CD4-positive, alpha-beta T cell treated with Interleukin-2 at 100 ng/mL for 4 hours (primary cell): ENCODE results near the gene C5orf15.

Experiments
- DNase-seq: peaks from one replicate; pipeline ENCODE4 v3.0.0-alpha.2; 2020; ENCODE audit warnings: low spot score

C5orf15 gene

DNA sequence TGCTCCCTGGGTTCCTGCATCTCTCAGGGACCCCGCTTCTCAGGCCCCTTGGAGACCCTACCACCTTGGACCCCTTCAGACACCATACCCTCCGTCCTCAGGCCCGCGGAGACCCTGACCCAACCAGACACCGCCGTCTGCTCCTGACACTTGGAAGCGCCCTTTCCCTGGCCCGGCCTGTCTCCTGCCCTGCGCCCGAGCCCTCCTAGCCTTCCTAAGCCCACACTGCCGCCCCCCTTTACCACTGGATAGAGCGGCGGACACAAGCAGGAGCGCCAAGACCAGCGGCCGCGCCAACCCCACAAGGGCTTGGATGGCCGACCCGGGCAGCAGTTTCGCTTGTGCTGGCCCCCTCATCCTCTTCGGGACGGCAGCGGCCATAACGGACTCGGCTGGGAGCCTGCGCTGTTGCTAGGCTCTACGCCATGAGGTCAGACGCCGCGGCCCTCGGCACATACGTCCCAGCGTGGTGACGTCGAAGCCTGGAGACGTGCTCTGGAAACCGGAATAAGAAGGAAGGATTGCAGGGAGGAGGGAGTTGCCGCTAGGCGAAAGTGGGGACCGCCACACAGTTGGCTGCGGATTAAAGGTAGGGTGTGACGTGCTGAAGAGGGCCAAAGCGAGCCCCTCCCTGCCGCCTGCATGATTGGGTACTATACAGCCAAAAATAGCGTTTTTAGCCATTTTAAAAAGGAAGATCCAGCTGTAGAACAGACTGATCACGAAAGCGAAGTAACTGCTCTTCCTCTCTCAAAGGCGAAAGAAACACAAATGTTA lies at the start of gene C5orf15:
TSS of gene C5orf15 (minus strand) at position 422 of the 777 bp plus-strand sequence. CDS start at position 381, 41 bp downstream.
- peak; percentile 91 for DNase-seq

- no peak for DNase-seq
These were observed 39.9 kb upstream of the C5orf15 start for GRCh38 chr5:134008266-134008749.

DNA sequence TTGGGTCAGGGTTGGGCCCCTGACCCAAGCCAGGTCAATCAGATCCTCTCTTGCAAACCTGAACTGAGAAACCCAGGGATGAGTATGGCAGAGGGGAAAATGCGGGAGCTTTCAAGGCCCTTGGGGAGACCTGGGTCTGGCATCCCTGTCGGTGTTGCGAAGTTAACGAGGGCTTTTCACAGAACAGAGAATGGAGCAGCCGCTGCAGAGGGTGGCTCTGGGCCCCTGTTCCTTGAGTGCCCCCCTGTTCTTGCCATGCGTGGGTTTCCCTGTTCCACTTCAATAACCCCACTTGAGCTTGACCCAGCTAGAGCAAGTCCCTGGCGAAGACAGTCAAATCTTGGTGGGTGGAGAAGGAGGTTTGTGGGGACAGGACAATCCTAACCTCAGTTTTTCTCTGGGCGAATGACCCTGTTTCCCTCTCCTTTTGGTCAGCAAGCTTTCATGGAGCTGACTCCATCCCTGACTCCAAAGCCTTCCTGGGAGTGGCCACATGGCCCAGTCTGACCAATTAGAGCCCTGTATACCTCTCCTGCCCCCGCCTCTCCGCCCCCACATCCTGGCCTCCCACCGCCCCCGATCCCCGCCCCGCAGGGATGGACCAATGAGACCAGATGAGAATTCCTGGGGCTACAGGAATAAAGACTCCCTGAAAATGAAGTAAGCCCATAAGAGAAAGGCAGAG lies 39.3 kb upstream of the C5orf15 start:
- no peak for DNase-seq

GRCh38 chr5:134006115-134006514 lies 37.7 kb upstream of the C5orf15 start:
- DNase-seq = no peak

GRCh38 chr5:134005417-134006061 lies 37.1 kb upstream of the C5orf15 start:
- no peak for DNase-seq

- DNase-seq = peak; percentile 80
These were observed 36.4 kb upstream of the C5orf15 start, which contains the start of gene VDAC1 for GRCh38 chr5:134004626-134005416. TSS of gene VDAC1 (minus strand) at chr5:134004975. CDS start at chr5:133993012, 11,963 bp downstream.

- DNase-seq = peak; percentile 31
These were observed 35.6 kb upstream of the C5orf15 start for GRCh38 chr5:134003817-134004625.

- no peak for DNase-seq
These were observed 34.8 kb upstream of the C5orf15 start for GRCh38 chr5:134003064-134003816.

DNA sequence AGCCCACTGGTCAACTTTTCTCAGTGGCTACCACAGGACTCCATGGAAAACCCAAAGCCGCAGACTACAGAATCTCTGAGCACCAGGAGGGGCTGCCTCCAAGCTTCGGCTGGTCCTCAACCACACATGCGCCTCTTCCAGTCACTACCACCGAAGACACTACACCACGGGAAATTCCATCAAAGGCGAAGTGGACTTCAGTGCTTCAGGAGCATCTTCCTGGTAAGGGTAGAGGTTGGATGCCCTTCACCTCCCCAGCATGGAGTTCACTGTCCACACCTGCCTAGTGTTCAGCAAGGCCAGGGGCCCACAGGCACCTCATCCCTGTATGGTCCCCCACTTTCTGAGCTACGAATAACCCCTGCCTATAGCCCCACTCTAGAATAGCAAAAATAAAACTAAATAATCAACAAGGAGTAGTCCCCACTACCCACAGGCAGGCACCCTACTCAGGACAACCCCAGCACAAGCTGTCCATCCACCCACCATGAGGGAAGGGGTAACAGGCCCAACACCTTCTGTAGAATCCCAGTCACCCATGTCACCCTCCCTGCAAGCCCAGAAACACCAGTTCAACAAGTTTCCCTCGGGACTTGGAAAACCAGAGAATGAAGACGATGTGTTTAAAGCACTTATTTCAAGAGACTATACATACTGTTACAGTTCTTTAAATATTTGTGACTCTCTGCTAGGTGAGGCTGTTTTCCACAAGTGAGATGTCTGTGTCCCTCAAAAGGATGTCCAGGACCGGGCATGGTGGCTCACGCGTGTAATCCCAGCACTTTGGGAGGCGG lies 33.7 kb upstream of the C5orf15 start:
- DNase-seq = no peak

DNA sequence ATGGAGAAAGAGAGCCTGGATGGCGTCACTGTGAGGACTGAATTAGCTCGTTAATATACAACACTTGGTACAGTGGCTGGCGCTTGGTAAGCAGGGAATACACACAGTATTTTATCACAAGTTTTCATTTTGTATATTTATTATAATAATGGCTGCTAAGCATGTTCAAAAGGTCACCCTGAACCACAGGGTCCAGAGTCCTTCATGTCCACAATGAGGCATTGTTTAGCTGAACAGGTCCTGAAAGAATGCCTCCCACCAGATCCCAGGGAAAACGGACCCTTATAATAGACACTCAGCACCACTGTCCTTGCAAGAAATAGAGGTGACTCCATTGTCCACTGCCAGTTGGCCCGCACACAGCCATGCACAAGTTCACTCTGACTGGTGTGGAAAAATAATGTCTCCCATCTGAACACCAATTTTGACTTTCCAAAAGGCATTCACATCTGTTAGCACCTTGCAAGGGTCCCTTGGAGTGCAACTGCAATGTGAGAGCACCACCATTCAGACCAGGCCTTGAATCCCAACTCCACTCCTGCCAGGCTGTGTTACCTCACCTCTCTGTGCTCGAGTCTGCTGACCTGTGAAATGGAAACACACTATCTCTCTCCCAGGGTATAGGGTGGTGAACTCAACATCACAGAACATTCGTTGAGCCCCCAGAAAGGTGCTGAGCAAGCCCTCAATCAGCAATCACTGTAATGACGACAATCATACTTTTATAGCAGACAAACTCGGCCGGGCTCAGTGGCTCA lies 32.5 kb upstream of the C5orf15 start:
- DNase-seq = no peak

- no peak for DNase-seq
These were observed 31.7 kb upstream of the C5orf15 start for GRCh38 chr5:134000091-134000511.

GRCh38 chr5:133998807-133999206 lies 30.4 kb upstream of the C5orf15 start:
- DNase-seq = no peak

DNA sequence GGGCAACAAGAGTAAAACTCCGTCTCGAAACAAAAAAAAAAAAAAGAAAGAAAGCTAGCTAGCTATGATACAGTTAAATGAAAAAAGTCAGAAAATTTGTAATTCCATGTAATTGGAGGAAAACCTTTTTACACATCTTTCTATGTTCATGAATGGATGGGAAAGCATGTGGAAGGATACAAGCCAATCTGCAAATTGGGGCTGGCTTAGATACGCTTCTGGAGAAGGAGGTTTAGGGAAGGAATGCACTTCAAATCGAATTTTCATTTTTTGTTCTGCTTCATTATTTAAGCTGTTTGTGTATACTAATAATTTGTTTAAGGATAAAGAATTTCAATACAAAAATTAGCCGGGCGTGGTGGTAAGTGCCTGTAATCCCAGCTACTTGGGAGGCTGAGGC lies 29.6 kb upstream of the C5orf15 start:
- no peak for DNase-seq

GRCh38 chr5:133996683-133997252 lies 28.3 kb upstream of the C5orf15 start:
- DNase-seq = no peak

- DNase-seq = no peak
These were observed 27.6 kb upstream of the C5orf15 start for GRCh38 chr5:133995883-133996563.

DNA sequence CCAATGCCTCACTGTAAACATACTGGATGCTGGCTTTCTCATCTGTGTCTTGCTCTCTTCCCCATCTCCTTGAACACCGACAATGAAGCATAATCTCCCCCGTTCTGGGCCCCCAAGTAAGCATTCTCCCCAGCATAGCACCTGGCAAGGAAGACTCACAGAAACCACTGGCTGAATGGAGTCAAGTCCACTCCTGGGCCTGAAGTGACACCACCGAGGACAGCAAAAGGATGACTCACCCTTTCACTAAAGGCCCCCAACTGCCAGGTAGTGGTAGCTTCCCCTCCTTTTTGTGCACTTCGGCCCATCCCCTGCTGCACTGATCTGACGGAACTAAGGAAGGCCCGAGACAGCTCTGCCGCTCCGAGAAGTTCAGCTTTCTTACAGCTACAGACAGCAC lies 26.9 kb upstream of the C5orf15 start:
- DNase-seq = no peak

- no peak for DNase-seq
These were observed 26.5 kb upstream of the C5orf15 start for GRCh38 chr5:133994990-133995333.
